ENCODE results near the gene CACYBP. TPM values are rescaled to one million over a fixed set of nuclear protein-coding genes. Genes with fewer than 3 reads are reported as not detected.
A peak's percentile ranks its signal among the peaks of the same experiment; 100 is the strongest.

CACYBP gene
- total RNA-seq, 2 donors from 2014 or later: 170 to 182 TPM

DNA sequence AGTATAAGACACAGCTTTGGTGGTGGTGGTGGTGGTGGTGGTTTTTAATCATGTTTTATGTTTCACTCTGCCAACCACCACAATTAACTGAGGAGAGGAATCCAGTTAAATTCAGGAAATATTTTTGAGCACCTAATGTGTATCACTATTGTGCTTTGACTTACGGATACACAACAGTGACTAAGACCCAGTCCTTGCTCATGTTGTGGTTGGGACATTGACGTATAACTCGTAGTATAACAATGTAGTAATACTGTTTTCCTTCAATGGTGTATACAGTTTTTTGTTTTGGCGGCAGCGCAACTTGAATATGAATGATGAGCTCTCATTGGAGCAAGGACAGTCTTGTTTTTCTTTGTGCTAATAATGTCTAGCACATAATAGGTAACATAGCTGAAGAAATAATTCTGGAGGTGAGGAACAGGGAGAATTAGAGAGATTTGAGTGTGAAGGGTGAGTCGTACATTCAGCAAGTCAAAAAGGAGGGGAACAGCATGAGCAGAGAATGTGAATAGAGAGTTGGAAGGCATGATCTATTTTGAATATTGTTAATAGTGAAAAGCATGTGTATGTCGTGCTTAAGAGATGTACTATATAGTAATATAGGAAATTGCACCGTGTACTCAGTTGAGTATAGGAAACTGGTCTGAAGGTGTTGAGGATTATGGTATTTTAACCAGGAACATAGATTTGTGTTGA is 5.5 kb downstream of the CACYBP start:
- Histone ChIP-seq H3K9ac (ENCODE audit: extremely low read depth, low read length, poor library complexity, severe bottlenecking) (no peak overlapping the region), H3K36me3 (ENCODE audit: control insufficient read depth, insufficient read depth, low read length) (peaks cover 57% of the 10 kb centered on the region), H3K9me3 (ENCODE audit: control insufficient read depth, low read length) (no peaks in the 10 kb centered on the region), H3K4me3 (ENCODE audit: low read length) (no peak overlapping the region), H3K27me3 (ENCODE audit: control insufficient read depth, insufficient read depth, low read length, poor library complexity, severe bottlenecking) (no peaks in the 10 kb centered on the region), H3K27ac (ENCODE audit: low read depth, low read length) (no peak overlapping the region), H3K4me1 (ENCODE audit: control insufficient read depth, insufficient read depth, low read length) (no peaks in the 10 kb centered on the region)
- Mint-ChIP-seq H3K27me3 (ENCODE audit: insufficient read depth) (no peaks in the 10 kb centered on the region), H3K9me3 (no peaks in the 10 kb centered on the region), H3K4me3 (no peak overlapping the region), H3K4me1 (peaks cover 23% of the 10 kb centered on the region), H3K27ac (no peak overlapping the region), H3K36me3 (ENCODE audit: low read depth) (peaks cover 42% of the 10 kb centered on the region)
- 96 to 97% methylated on average over 6 to 8 of the region's 8 CpGs for WGBS, 2 experiments (ENCODE audit: insufficient coverage in 1 of 2, insufficient read length in 1 of 2)
- TF ChIP-seq, protein P1, sequence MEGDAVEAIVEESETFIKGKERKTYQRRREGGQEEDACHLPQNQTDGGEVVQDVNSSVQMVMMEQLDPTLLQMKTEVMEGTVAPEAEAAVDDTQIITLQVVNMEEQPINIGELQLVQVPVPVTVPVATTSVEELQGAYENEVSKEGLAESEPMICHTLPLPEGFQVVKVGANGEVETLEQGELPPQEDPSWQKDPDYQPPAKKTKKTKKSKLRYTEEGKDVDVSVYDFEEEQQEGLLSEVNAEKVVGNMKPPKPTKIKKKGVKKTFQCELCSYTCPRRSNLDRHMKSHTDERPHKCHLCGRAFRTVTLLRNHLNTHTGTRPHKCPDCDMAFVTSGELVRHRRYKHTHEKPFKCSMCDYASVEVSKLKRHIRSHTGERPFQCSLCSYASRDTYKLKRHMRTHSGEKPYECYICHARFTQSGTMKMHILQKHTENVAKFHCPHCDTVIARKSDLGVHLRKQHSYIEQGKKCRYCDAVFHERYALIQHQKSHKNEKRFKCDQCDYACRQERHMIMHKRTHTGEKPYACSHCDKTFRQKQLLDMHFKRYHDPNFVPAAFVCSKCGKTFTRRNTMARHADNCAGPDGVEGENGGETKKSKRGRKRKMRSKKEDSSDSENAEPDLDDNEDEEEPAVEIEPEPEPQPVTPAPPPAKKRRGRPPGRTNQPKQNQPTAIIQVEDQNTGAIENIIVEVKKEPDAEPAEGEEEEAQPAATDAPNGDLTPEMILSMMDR (conservative IDR thresholded peaks at IDR 0.05): no peak
- DNase-seq: no peak

DNA sequence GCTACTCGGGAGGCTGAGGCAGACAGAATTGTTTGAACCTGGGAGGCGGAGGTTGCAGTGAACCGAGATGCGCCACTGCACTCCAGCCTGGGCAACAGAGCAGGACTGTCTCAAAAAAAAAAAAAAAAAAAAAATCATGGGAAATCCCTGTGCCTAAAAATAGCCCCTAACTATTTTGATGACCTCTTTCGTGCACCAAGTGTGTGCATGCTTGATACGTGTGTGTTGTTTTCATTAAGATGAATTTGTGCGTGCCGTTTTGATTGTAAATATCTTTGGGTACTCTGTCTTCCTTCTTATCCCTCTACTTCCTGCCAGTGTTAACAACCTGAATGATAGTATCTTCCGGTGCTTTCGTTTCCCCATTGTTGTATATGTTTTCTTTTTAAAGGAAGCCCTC is 9.8 kb downstream of the CACYBP start:
- H3K27me3 ChIP-seq (ENCODE audit: control insufficient read depth, insufficient read depth, low read length, poor library complexity, severe bottlenecking): no peaks in the 10 kb centered on the region
- H3K4me3 Mint-ChIP-seq: no peak overlapping the region
- peaks cover 96% of the 10 kb centered on the region for H3K36me3 ChIP-seq (ENCODE audit: control insufficient read depth, insufficient read depth, low read length)
- no peaks in the 10 kb centered on the region for H3K27me3 Mint-ChIP-seq (ENCODE audit: insufficient read depth)
- H3K9ac ChIP-seq (ENCODE audit: extremely low read depth, low read length, poor library complexity, severe bottlenecking): no peak overlapping the region
- H3K4me1 Mint-ChIP-seq: peaks cover 6% of the 10 kb centered on the region
- H3K9me3 ChIP-seq (ENCODE audit: control insufficient read depth, low read length): no peaks in the 10 kb centered on the region
- no peak overlapping the region for H3K27ac ChIP-seq (ENCODE audit: low read depth, low read length)
- no peak for DNase-seq
- peak overlapping the region; percentile 43 for H3K27ac Mint-ChIP-seq
- TF ChIP-seq, protein P1 (conservative IDR thresholded peaks at IDR 0.05): no peak
- H3K9me3 Mint-ChIP-seq: no peaks in the 10 kb centered on the region
- H3K4me3 ChIP-seq (ENCODE audit: low read length): no peak overlapping the region
- no peaks in the 10 kb centered on the region for H3K4me1 ChIP-seq (ENCODE audit: control insufficient read depth, insufficient read depth, low read length)
- H3K36me3 Mint-ChIP-seq (ENCODE audit: low read depth): peaks cover 70% of the 10 kb centered on the region
- 96 to 100% methylated on average over 7 to 10 of the region's 10 CpGs for WGBS, 2 experiments (ENCODE audit: insufficient coverage in 1 of 2, insufficient read length in 1 of 2)

DNA sequence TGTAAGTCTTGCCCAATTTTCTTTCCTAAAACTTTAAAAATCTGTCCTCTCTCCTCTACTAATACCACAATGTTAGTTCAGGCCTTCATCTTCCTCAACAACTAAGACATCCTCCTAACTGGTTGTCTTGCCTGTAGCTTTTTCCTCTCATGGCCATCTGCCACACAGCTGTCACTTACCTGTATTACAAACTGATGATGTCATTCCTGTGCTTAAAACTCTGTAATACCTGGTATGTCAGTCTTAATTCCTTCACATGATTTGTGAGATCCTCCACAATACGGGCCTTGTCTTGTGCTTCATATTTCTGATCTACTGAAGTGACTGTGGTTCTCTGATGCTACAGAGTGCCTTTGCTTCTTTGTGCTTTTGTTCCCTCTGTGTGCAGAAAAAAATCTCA is 13.7 kb downstream of the CACYBP start:
- Histone ChIP-seq H3K27ac (ENCODE audit: low read depth, low read length) (no peak overlapping the region), H3K36me3 (ENCODE audit: control insufficient read depth, insufficient read depth, low read length) (peaks cover 95% of the 10 kb centered on the region), H3K4me1 (ENCODE audit: control insufficient read depth, insufficient read depth, low read length) (no peaks in the 10 kb centered on the region), H3K9me3 (ENCODE audit: control insufficient read depth, low read length) (no peaks in the 10 kb centered on the region), H3K4me3 (ENCODE audit: low read length) (no peak overlapping the region), H3K9ac (ENCODE audit: extremely low read depth, low read length, poor library complexity, severe bottlenecking) (no peak overlapping the region), H3K27me3 (ENCODE audit: control insufficient read depth, insufficient read depth, low read length, poor library complexity, severe bottlenecking) (no peaks in the 10 kb centered on the region)
- no peak for DNase-seq
- Mint-ChIP-seq H3K4me1 (peaks cover 2% of the 10 kb centered on the region), H3K36me3 (ENCODE audit: low read depth) (peaks cover 61% of the 10 kb centered on the region), H3K27ac (no peak overlapping the region), H3K27me3 (ENCODE audit: insufficient read depth) (no peaks in the 10 kb centered on the region), H3K9me3 (no peaks in the 10 kb centered on the region), H3K4me3 (no peak overlapping the region)
- TF ChIP-seq, protein P1 (conservative IDR thresholded peaks at IDR 0.05): no peak
- 90 to 100% methylated on average over 1 of the region's 1 CpG for WGBS, 2 experiments (ENCODE audit: insufficient coverage in 1 of 2, insufficient read length in 1 of 2)
